Epithelial cell of alveolus of lung (primary cell): Measurements from ENCODE around the gene SETD1A. TPM values are rescaled to one million over a fixed set of nuclear protein-coding genes. Genes with fewer than 3 reads are reported as not detected.

Source experiments
- total RNA-seq: library from RNA; depleted of rRNA; stranded (reverse); fragments of >200 nt; gene quantifications from 2 replicates; pipeline ENCODE4 v1.2.1, GENCODE V29; 2015

SETD1A gene
- total RNA-seq: 3.5 and 4.4 TPM in 2 replicates

DNA sequence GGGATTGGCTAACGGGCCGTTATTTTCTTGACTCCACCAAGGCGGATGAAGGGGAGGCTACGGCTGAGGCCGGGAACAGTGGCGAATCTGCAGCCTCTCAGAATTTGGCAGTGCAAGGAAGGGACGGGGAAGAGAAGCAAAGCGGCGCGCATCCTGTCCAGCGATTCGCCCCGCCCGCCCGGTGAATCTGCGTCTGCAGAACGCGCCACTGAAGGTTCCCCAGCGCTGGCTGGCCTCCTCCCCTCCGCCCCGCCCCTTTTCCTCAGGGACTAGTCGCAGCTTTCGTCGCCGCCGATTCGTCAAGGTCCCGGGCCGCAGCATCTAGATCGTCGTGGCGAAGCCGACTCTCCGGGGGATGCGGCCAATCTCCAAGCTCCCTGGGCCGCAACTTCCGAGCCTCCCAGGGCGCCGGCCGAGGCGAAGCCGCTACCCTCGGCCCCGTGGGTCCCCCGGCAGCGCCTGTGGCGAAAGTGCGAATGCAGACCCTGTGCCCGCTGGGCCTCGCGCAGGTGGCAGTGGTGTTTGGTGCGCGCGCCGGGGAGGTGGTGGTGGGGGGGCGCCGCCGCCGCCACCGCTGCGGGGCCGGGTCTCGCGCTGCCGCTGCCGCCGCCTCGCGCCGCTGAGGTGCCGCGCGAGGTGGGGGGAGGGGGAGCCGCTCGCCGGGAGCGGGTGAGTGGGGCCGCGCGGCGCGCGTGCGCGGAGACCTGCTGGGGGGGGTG, at the start of gene SETD1A:
Gene SETD1A, plus strand, starts transcription at position 299 of the 719 bp plus-strand sequence. CDS start 978 bp downstream, outside the sequence.

DNA sequence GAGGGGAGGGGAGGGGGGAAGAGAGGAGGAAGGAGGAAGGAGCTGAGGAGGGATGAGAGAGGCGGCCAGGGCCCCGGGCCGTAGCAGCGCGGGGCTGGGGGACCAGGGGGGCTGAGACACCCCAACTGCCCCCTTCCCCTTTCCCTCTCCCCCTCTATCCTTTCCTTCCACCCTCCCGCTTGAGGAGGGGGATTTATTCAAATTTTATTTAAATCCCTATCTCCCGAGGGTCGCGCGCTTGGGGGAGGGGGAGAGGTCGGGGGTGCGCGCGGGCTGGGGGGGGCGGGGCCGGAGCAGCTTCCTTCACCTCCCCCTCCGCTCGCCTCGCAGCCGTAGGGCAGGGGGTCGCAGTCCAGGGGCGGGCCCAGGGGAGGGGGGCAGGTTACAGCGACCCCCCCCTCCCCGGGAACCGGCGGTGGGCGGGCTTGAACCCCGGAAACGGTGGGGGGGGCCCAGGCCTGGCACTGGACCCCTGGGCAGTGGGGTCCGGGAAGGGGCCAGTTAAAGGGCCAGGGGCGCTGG, 33.9 kb upstream of the SETD1A start, which contains the start of gene FBXL19:
Gene FBXL19, plus strand, starts transcription at position 19 of the 522 bp plus-strand sequence. CDS start 2,183 bp downstream, outside the sequence.

DNA sequence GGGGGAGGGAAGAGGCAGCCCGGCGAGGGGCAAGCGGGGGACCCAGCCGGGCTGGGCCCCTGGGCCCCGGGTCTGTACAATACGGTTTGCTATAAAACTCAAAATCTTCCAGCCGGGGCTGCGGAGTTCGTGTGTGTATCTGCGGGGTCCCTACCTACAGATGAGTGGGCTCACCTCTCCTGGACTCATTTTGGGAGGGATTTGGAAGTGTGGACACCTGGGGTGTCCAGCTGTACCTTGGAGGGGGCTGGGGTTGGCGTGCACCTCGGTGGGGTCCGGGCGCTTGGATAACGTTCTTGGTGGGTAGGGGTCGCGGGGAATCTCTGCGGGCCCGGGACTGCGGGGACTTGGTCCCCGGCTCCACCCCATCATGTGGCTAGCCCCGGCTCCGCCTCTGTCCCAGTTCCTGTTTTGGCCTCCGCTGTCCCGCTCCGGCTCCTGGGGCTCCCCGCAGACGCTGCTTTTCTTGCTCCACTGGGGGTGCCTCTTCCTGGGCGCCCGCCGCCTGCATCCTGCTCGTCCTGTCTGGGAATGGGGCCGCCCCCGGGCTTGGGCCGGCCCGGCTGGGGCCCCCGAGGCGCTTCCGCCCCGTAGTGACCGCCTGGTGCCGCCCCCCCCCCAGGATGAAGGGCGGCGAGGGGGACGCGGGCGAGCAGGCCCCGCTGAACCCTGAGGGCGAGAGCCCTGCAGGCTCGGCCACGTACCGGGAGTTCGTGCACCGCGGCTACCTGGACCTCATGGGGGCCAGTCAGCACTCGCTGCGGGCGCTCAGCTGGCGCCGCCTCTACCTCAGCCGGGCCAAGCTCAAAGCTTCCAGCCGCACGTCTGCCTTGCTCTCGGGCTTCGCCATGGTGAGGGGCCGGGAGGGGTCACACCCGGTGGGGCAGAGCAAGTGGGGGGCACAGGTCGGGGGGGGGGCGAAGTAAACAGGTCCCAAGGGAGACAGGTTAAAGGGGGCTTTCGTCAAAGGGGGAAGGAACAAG, 8.6 kb upstream of the SETD1A start, which contains the start of gene ORAI3:
Gene ORAI3, plus strand, starts transcription at position 402 of the 983 bp plus-strand sequence. Its CDS starts 222 bp downstream, at position 624.

DNA sequence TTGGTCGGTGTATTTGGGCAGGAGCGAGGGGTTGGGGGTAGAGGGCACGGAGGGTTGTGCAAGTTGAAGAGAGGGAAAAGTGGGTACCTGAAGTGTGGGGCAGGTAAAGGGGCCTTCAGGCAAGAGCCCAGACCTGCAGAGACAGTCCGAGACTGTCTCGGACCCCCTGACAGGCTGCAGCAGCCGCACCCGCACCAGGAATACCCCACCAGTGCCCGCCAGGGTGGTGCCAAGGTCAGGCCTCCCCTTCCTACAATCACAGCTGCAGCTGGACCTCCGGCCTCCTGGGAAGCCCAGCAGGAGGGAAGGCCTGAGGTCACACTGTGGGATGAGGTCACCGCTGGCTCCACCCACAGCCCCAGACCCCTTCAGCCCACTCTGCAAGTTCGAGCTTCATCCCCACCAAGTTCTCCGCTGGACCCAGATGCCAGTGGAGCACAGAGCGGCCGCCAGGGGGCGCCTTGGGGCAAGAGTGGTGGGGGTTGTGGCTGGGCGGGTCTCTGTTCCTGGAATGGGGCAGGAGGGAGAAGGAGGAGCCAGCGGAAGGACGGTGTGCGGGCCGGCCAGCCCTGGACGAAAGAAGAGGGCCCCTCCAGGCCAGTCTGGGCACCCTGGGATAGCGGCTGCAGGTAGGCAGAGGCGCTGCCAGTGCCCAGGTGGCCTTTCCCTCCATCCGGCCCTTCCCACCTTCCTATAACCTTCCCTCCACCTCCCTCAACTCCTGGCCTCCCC, 27.3 kb downstream of the SETD1A start, which contains the start of gene HSD3B7:
Gene HSD3B7, plus strand, starts transcription at position 539 of the 732 bp plus-strand sequence. CDS start 452 bp downstream, outside the sequence.

DNA sequence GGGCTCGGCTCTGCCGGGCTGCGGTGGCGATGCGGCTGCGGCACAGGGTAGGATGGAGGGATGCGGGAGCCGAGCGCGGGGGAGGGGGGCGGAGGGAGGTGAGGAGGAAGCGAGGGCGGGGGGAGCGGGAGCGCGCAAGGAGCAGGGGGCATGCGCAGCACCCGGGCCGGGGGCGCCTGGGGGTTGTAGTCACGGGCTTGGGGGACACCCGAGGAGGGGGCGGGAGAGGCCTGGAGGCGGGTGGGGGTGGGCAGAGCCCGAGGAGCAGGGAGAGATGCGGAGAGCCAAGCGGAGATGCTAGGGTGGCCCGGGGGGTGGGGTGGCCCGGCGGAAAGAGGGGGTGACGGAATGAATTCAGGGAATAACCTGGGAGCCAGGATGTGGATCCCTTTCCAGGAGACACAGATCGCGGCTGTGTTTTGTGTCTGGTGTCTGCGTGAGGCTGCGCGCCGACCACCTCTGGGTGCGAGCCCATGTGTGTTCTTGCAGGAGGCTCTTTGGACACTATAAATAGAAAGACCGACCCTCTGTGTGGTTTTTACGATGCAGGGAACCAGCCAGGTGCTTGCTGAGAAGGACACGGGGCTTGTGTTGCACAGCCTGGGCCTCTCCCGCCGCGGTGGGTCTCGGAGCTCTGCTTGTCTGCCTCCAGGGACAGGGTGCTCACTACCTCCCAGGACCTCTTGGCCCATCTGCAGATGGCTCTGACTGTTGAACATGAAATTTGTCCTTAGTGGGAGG, 53.2 kb downstream of the SETD1A start, which contains the start of gene STX1B:
Gene STX1B, minus strand, starts transcription at position 54 of the 741 bp plus-strand sequence. CDS start 242 bp downstream, outside the sequence.

DNA sequence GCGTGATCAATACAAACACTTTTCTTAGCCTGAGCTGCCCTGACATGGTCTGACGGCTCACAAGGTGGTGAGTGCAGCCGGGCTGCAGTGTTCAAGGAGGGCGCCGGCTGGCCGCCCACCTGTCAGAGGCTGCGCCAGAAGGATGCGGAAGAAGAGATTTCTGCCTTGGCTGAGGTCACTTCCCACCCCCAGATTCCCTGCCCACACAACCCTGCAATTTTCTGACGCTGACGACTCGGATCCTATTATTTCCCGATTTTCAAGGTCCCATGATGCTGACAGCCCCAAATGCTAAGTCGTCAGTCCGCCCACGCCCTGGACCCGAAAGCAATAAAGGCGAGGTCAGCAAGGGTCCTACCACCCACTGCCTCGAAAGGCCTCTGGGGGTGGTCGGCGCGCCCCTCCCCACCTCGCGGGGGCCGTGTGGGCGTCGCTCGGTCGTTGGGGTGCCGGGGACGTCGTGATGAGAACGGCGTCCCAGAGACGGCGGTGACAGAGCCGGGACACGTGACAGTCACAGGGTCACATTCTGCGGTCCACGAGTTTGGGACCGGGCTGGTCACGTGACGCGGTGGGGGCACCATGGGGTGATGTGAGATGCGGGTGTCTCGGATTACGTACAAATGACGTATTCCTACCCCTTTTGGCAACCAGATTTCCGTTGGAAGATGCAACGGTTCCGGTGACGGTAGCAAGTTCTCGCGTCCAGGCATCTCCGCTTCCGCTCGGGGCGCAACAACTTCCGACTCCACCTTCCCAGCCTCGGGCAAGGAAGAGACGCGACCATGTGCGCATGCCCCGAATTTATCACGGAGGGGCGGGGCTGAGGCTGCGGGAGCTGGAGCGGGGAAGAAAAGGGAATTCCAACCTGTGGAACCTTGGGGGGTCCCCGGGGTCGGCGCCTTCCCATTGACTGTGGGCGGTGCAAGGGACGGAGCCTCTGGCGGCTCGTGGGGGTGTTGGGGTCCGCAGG, 75.5 kb downstream of the SETD1A start, which contains the start of gene STX4:
Gene STX4, plus strand, starts transcription at position 823 of the 973 bp plus-strand sequence. CDS start 248 bp downstream, outside the sequence.

Other genes with a start within 250 kb of the SETD1A start
- gene PHKG2, start 209.3 kb upstream of the SETD1A start, total RNA-seq: 22.7 and 24.2 TPM in 2 replicates
- gene CFAP119, start 195.7 kb upstream of the SETD1A start, total RNA-seq: 0.40 and 3.0 TPM in 2 replicates
- 49.6 and 90.0 TPM in 2 replicates for gene RNF40, start 195.4 kb upstream of the SETD1A start, total RNA-seq
- gene ZNF629, start 170.5 kb upstream of the SETD1A start, total RNA-seq: 12.2 and 32.1 TPM in 2 replicates
- gene BCL7C, start 63.7 kb upstream of the SETD1A start, total RNA-seq: 31.2 and 55.5 TPM in 2 replicates
- gene CTF1, start 61.1 kb upstream of the SETD1A start, total RNA-seq: 3.4 and 5.2 TPM in 2 replicates
- 21.2 and 26.6 TPM in 2 replicates for gene FBXL19, start 34.2 kb upstream of the SETD1A start, total RNA-seq
- gene ORAI3, start 8.7 kb upstream of the SETD1A start, total RNA-seq: 39.7 and 90.1 TPM in 2 replicates
- gene HSD3B7, start 27.5 kb downstream of the SETD1A start, total RNA-seq: 13.2 and 22.6 TPM in 2 replicates
- 0.91 and 7.0 TPM in 2 replicates for gene STX1B, start 52.9 kb downstream of the SETD1A start, total RNA-seq
- 15.5 and 21.8 TPM in 2 replicates for gene STX4, start 75.8 kb downstream of the SETD1A start, total RNA-seq
- gene ZNF668, start 116.5 kb downstream of the SETD1A start, total RNA-seq: 10.5 and 15.1 TPM in 2 replicates
- 10.0 and 17.1 TPM in 2 replicates for gene ZNF646, start 116.7 kb downstream of the SETD1A start, total RNA-seq
- 0.52 and 8.1 TPM in 2 replicates for gene PRSS53, start 131.2 kb downstream of the SETD1A start, total RNA-seq
- gene VKORC1, start 137.0 kb downstream of the SETD1A start, total RNA-seq: 269 and 310 TPM in 2 replicates
- 80.2 and 85.1 TPM in 2 replicates for gene BCKDK, start 150.6 kb downstream of the SETD1A start, total RNA-seq
- 22.1 and 43.8 TPM in 2 replicates for gene KAT8, start 159.9 kb downstream of the SETD1A start, total RNA-seq
- gene PRSS8, start 178.0 kb downstream of the SETD1A start, total RNA-seq: 4.1 TPM in 1 of 2 replicates, not detected in the other
- 0.13 TPM in 1 of 2 replicates, not detected in the other for gene PRSS36, start 192.3 kb downstream of the SETD1A start, total RNA-seq
- gene FUS, start 222.4 kb downstream of the SETD1A start, total RNA-seq: 49.5 and 60.5 TPM in 2 replicates
- 54.6 and 86.6 TPM in 2 replicates for gene PYCARD, start 245.0 kb downstream of the SETD1A start, total RNA-seq